GM23338 (cell line): Measurements from ENCODE around the gene GPR39. TPM values are rescaled to one million over a fixed set of nuclear protein-coding genes. Genes with fewer than 3 reads are reported as not detected.

Source experiments
- ATAC-seq: fragments of 200-7000 bp; cut with Tn5 transposase; 3 replicates; pipeline ENCODE4 v1.9.1; 2020
- DNase-seq: peaks from one replicate; pipeline ENCODE4 v3.0.0-alpha.2; 2015; ENCODE audit warnings: low spot score
- H2AFZ ChIP-seq: fragments of 200-600 bp; sonication (generic); 2 replicates; pipeline ENCODE4 v1.8.0; 2016; ENCODE audit warnings: antibody characterized with exemption, mild to moderate bottlenecking, moderate library complexity
- H3F3A ChIP-seq: fragments of 200-600 bp; sonication (generic); replicated peaks from 2 replicates; pipeline ENCODE4 v1.8.0; 2017; ENCODE audit warnings: antibody characterized with exemption, mixed run types, low read depth
- H3K27ac ChIP-seq: fragments of 200-600 bp; sonication (generic); 2 replicates; pipeline ENCODE4 v1.6.1; 2016; ENCODE audit warnings: low read depth
- H3K27me3 ChIP-seq: fragments of 200-600 bp; sonication (generic); 2 replicates; pipeline ENCODE4 v1.8.0; 2016; ENCODE audit warnings: mild to moderate bottlenecking, mixed run types, moderate library complexity; ENCODE audit not compliant: insufficient read depth
- H3K36me3 ChIP-seq: fragments of 200-600 bp; sonication (generic); 2 replicates; pipeline ENCODE4 v1.8.0; 2016; ENCODE audit warnings: mild to moderate bottlenecking; ENCODE audit not compliant: insufficient read depth
- H3K4me1 ChIP-seq: fragments of 200-600 bp; sonication (generic); 2 replicates; pipeline ENCODE4 v1.8.0; 2016; ENCODE audit warnings: mild to moderate bottlenecking, moderate library complexity; ENCODE audit not compliant: insufficient read depth
- H3K4me2 ChIP-seq: fragments of 200-600 bp; sonication (generic); 2 replicates; pipeline ENCODE4 v1.7.1; 2017; ENCODE audit warnings: mixed run types
- H3K4me3 ChIP-seq: fragments of 200-600 bp; sonication (generic); 2 replicates; pipeline ENCODE4 v1.6.1; 2016; ENCODE audit warnings: mixed run types
- H3K79me2 ChIP-seq: fragments of 200-600 bp; sonication (generic); replicated peaks from 2 replicates; pipeline ENCODE4 v1.8.0; 2017; ENCODE audit warnings: mild to moderate bottlenecking; ENCODE audit not compliant: insufficient read depth
- H3K9me2 ChIP-seq: fragments of 200-600 bp; sonication (generic); 2 replicates; pipeline ENCODE4 v1.8.0; 2017; ENCODE audit not compliant: insufficient read depth
- H4K20me1 ChIP-seq: fragments of 200-600 bp; sonication (generic); replicated peaks from 2 replicates; pipeline ENCODE4 v1.8.0; 2017; ENCODE audit warnings: mild to moderate bottlenecking; ENCODE audit not compliant: insufficient read depth
- H3K27ac Mint-ChIP-seq: 2 replicates; pipeline ENCODE4 v1.8.0; 2020; ENCODE audit warnings: inconsistent platforms, mild to moderate bottlenecking, moderate library complexity, mixed read lengths
- H3K27me3 Mint-ChIP-seq: 3 replicates; pipeline ENCODE4 v1.8.0; 2022; ENCODE audit warnings: low read depth, mild to moderate bottlenecking, moderate library complexity, mixed read lengths, inconsistent platforms; ENCODE audit not compliant: insufficient read depth, poor library complexity
- H3K36me3 Mint-ChIP-seq: 3 replicates; pipeline ENCODE4 v1.8.0; 2021; ENCODE audit warnings: low read depth, mild to moderate bottlenecking, inconsistent platforms, moderate library complexity, mixed read lengths
- H3K4me1 Mint-ChIP-seq: 3 replicates; pipeline ENCODE4 v1.8.0; 2020; ENCODE audit warnings: mild to moderate bottlenecking, inconsistent platforms, mixed read lengths
- H3K4me3 Mint-ChIP-seq: 3 replicates; pipeline ENCODE4 v1.8.0; 2021; ENCODE audit warnings: moderate library complexity, mild to moderate bottlenecking, inconsistent platforms, mixed read lengths
- H3K9me3 Mint-ChIP-seq: 3 replicates; pipeline ENCODE4 v1.8.0; 2020; ENCODE audit warnings: moderate library complexity, mild to moderate bottlenecking, inconsistent platforms, mixed read lengths
- EZH2 ChIP-seq: fragments of 200-600 bp; sonication (generic); IDR thresholded peaks from one replicate; pipeline ENCODE4 v1.8.0; 2017; ENCODE audit warnings: antibody characterized with exemption, mild to moderate bottlenecking, low read depth; ENCODE audit not compliant: unreplicated experiment
- POLR2AphosphoS5 ChIP-seq: IDR thresholded peaks from 2 replicates; pipeline ENCODE4 v1.6.1; 2016; ENCODE audit warnings: antibody characterized with exemption, low read depth
- ZNF462 ChIP-seq: fragments of 250-450 bp; sonication (Bioruptor Pico); IDR thresholded peaks from 2 replicates; pipeline ENCODE4 v1.5.0; 2020; ENCODE audit warnings: mild to moderate bottlenecking, moderate library complexity
- polyA plus RNA-seq: library from polyadenylated mRNA; unstranded; fragments of >200 nt; fragmentation: Nextera tagmentation; extraction: Ambion mirVana; gene quantifications from 2 replicates; pipeline ENCODE4 v1.2.1, GENCODE V29; 2016
- total RNA-seq: library from RNA; depleted of rRNA; stranded (reverse); fragments of >200 nt; shearing (Covaris generic); gene quantifications from 2 replicates; pipeline ENCODE4 v1.2.3, GENCODE V29; 2014
- TF ChIP-seq, protein P1 (sequence below): IDR thresholded peaks from 2 replicates; pipeline ENCODE4 v1.6.1; 2016; ENCODE audit warnings: antibody characterized with exemption

GPR39 gene
- total and polyA plus RNA-seq, 2 experiments from 2014 or later = 0.55 to 1.9 TPM

DNA sequence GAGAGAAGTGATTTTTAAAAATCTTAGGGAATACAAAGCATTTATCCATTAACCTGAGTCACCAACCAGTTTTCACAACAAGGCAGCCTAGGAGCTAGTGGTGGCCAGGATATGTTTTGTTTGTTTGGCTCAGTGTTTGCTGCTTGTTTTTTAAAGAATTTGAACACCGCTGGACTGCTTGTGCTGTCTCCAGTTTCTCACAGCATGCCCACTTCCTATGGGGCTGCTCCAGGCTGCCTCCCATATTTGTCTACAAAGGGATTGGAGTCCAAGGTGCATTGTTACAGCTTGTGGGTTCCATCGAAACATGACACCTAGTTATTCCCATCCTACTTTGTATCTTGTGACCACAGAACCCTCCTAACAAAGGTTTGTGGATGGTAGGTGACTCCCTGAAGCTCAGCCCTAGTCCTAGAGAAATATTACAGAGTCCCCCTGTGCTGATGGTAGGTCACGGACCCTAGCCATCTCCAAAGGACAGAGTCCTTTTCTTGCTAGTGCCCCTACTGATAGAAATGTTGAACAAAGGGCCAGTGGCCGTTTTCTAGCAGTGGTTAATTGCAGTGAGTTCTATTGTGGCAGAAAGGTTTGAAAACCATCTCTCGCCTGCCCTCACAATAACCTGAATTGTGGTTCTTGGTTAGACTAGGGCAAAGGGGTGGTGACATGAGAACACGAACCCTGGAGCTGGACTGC is 23.2 kb downstream of the GPR39 start:
- ATAC-seq (peak; percentile 48), DNase-seq (no peak)
- no peaks in the 10 kb centered on the region for H3K36me3 Mint-ChIP-seq
- TF ChIP-seq, protein P1, sequence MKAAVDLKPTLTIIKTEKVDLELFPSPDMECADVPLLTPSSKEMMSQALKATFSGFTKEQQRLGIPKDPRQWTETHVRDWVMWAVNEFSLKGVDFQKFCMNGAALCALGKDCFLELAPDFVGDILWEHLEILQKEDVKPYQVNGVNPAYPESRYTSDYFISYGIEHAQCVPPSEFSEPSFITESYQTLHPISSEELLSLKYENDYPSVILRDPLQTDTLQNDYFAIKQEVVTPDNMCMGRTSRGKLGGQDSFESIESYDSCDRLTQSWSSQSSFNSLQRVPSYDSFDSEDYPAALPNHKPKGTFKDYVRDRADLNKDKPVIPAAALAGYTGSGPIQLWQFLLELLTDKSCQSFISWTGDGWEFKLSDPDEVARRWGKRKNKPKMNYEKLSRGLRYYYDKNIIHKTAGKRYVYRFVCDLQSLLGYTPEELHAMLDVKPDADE = no peak
- TF ChIP-seq EZH2 (no peak), ZNF462 (0 out of 2 replicates have a peak, but pooled peaks have one; percentile 39), POLR2AphosphoS5 (no peak)
- H3K9me3 Mint-ChIP-seq = no peaks in the 10 kb centered on the region
- Histone ChIP-seq H3K9me2 (no peaks in the 10 kb centered on the region; the same call in 1 of the 2 replicates), H3K4me2 (no peak overlapping the region), H3K79me2 (no peaks in the 10 kb centered on the region), H3K4me1 (peaks cover 16% of the 10 kb centered on the region), H2AFZ (peak overlapping the region; percentile 30; the same call in 1 of the 2 replicates), H3F3A (no peaks in the 10 kb centered on the region), H3K36me3 (no peaks in the 10 kb centered on the region), H3K4me3 (no peak overlapping the region), H3K27me3 (no peaks in the 10 kb centered on the region), H3K27ac (no peak overlapping the region), H4K20me1 (no peaks in the 10 kb centered on the region)
- H3K27me3 Mint-ChIP-seq = peaks cover 5% of the 10 kb centered on the region
- no peak overlapping the region for H3K27ac Mint-ChIP-seq
- peaks cover 46% of the 10 kb centered on the region for H3K4me1 Mint-ChIP-seq
- H3K4me3 Mint-ChIP-seq = no peak overlapping the region
